Tibial artery (tissue), 4 donors: ENCODE results near the gene APBA2.

ENCODE experiments used
- DNase-seq, 2 donors: peaks; one replicate each; pipeline ENCODE4 v3.0.0-alpha.2; 2019
- H3K27ac ChIP-seq, 2 donors: fragments of 200-600 bp; sonication (generic) in 1 of 2; 1 replicate in 1 of 2; 2 replicates in 1 of 2; pipeline ENCODE4 v1.5.1; 2018 to 2019; ENCODE audit warnings: mild to moderate bottlenecking in 1 of 2
- H3K27me3 ChIP-seq, 2 donors: fragments of 200-600 bp; sonication (generic) in 1 of 2; one replicate each; pipeline versions ENCODE4 v1.5.1 to v1.6.0; 2016 to 2019
- H3K36me3 ChIP-seq, 3 donors: fragments of 200-600 bp; sonication (generic) in 2 of 3; one replicate each; pipeline ENCODE4 v1.5.1; 2016 to 2019; ENCODE audit warnings: mild to moderate bottlenecking in 2 of 3
- H3K4me1 ChIP-seq, 4 donors: fragments of 200-600 bp; sonication (generic) in 2 of 4; 1 replicate in 3 of 4; 2 replicates in 1 of 4; pipeline ENCODE4 v1.5.1; 2016 to 2019
- H3K4me3 ChIP-seq, 2 donors: fragments of 200-600 bp; sonication (generic) in 1 of 2; 1 replicate in 1 of 2; 2 replicates in 1 of 2; pipeline ENCODE4 v1.5.1; 2018 to 2019; ENCODE audit warnings: mild to moderate bottlenecking in 2 of 2
- H3K9me3 ChIP-seq, 3 donors: fragments of 200-600 bp; sonication (generic) in 1 of 3; one replicate each; pipeline ENCODE4 v1.5.1; 2016 to 2019
- CTCF ChIP-seq, 2 experiments: fragments of 200-600 bp in 1 of 2; fragments of 450-650 bp in 1 of 2; IDR thresholded peaks; one replicate each; pipeline ENCODE4 v1.5.1; 2017 to 2019; ENCODE audit warnings: antibody characterized with exemption in 2 of 2, mild to moderate bottlenecking in 1 of 2, moderate library complexity in 1 of 2
- intact Hi-C: fragments of 100-400 bp; cut with DNase I; formaldehyde crosslinking; loops from one replicate; pipeline ENCODE4 v1.15.0; 2023; ENCODE audit warnings: low total_unique reads

The APBA2 gene

GRCh38 chr15:29065571-29065970 lies 179.8 kb downstream of the APBA2 start:
- no peak for DNase-seq
- no peak for TF ChIP-seq CTCF (IDR thresholded peaks at IDR 0.05)
- H3K27ac ChIP-seq: no peak overlapping the region

GRCh38 chr15:29066310-29066709 lies 180.5 kb downstream of the APBA2 start:
- H3K36me3 ChIP-seq: no peaks in the 10 kb centered on the region
- no peak overlapping the region for H3K4me3 ChIP-seq
- no peak overlapping the region for H3K27ac ChIP-seq
- H3K27me3 ChIP-seq: no peaks in the 10 kb centered on the region
- H3K9me3 ChIP-seq: peaks cover 0 to 5% (median 0%) of the 10 kb centered on the region in 3 donors
- no peak for TF ChIP-seq CTCF (IDR thresholded peaks at IDR 0.05)
- H3K4me1 ChIP-seq: no peaks in the 10 kb centered on the region
- intact Hi-C loops: no loop called here
- no peak for DNase-seq

More at GRCh38 chr15:29065571-29065970, 179.8 kb downstream of the APBA2 start:
- Histone ChIP-seq H3K27me3 (no peaks in the 10 kb centered on the region), H3K4me1 (no peaks in the 10 kb centered on the region), H3K9me3 (peaks cover 0 to 5% (median 0%) of the 10 kb centered on the region in 3 donors), H3K36me3 (no peaks in the 10 kb centered on the region), H3K4me3 (no peak overlapping the region)
- intact Hi-C loops: no loop called here

- DNase-seq: no peak
- no peaks in the 10 kb centered on the region for H3K27me3 ChIP-seq
- no peaks in the 10 kb centered on the region for H3K36me3 ChIP-seq
- no peak overlapping the region for H3K4me3 ChIP-seq
- H3K27ac ChIP-seq: no peak overlapping the region
- no peak for TF ChIP-seq CTCF (IDR thresholded peaks at IDR 0.05)
- H3K9me3 ChIP-seq: peaks cover 0 to 5% (median 0%) of the 10 kb centered on the region in 3 donors
- H3K4me1 ChIP-seq: no peaks in the 10 kb centered on the region
- intact Hi-C loops: no loop called here
These were observed 181.1 kb downstream of the APBA2 start for GRCh38 chr15:29066838-29067237.

GRCh38 chr15:29067949-29068348 lies 182.2 kb downstream of the APBA2 start:
- Histone ChIP-seq H3K4me1 (no peaks in the 10 kb centered on the region), H3K27me3 (no peaks in the 10 kb centered on the region), H3K4me3 (no peak overlapping the region), H3K27ac (no peak overlapping the region), H3K9me3 (peaks cover 0 to 5% (median 0%) of the 10 kb centered on the region in 3 donors), H3K36me3 (no peaks in the 10 kb centered on the region)
- DNase-seq: no peak
- no peak for TF ChIP-seq CTCF (IDR thresholded peaks at IDR 0.05)
- intact Hi-C loops: no loop called here

GRCh38 chr15:29070471-29071231 lies 184.9 kb downstream of the APBA2 start:
- no peak overlapping the region for H3K4me3 ChIP-seq
- DNase-seq: no peak
- H3K36me3 ChIP-seq: no peaks in the 10 kb centered on the region
- intact Hi-C loops: no loop called here
- H3K27ac ChIP-seq: no peak overlapping the region
- H3K9me3 ChIP-seq: peaks cover 0 to 5% (median 0%) of the 10 kb centered on the region in 3 donors
- H3K4me1 ChIP-seq: no peaks in the 10 kb centered on the region
- H3K27me3 ChIP-seq: no peaks in the 10 kb centered on the region
- no peak for TF ChIP-seq CTCF (IDR thresholded peaks at IDR 0.05)
